H1 (cell line): ENCODE measurements around the gene C1orf56.

ENCODE experiments used
- EZH2 ChIP-seq: fragments of 200-600 bp; sonication (generic); IDR thresholded peaks from 2 replicates; pipeline ENCODE4 v1.7.1; 2012; ENCODE audit warnings: low read depth, mild to moderate bottlenecking, moderate library complexity, low read length, inconsistent platforms; ENCODE audit not compliant: severe bottlenecking
- NRF1 ChIP-seq: IDR thresholded peaks from 2 replicates; pipeline ENCODE4 v1.6.1; 2011; ENCODE audit warnings: mild to moderate bottlenecking, low read depth, low read length, improper control_type of control experiment
- PHF8 ChIP-seq: fragments of 200-600 bp; sonication (generic); conservative IDR thresholded peaks from 2 replicates; pipeline ENCODE4 v1.7.1; 2012; ENCODE audit warnings: low read depth, mild to moderate bottlenecking, inconsistent platforms, low read length, moderate library complexity
- RAD21 ChIP-seq, 2 experiments: IDR thresholded peaks in 1 of 2; conservative IDR thresholded peaks in 1 of 2; 2 replicates each; pipeline ENCODE4 v1.6.1; 2011; ENCODE audit warnings: low read depth in 2 of 2, low read length in 2 of 2, improper control_type of control experiment in 1 of 2, inconsistent platforms in 1 of 2, mild to moderate bottlenecking in 1 of 2, moderate library complexity in 1 of 2
- TBP ChIP-seq: IDR thresholded peaks from 2 replicates; pipeline ENCODE4 v1.6.1; 2011; ENCODE audit warnings: low read depth, low read length, improper control_type of control experiment
- TEAD4 ChIP-seq: IDR thresholded peaks from 2 replicates; pipeline ENCODE4 v1.6.1; 2012; ENCODE audit warnings: low read depth, low read length, inconsistent platforms, mixed read lengths
- TF ChIP-seq, protein P1 (sequence below), 3 experiments: IDR thresholded peaks; 1 replicate in 2 of 3; 2 replicates in 1 of 3; pipeline versions ENCODE4 v1.5.1 to v1.6.1; 2011; ENCODE audit warnings: low read length in 3 of 3, mild to moderate bottlenecking in 3 of 3, inconsistent platforms in 2 of 3, low read depth in 1 of 3, moderate library complexity in 1 of 3; ENCODE audit not compliant: insufficient read depth in 1 of 3; ENCODE audit errors: control extremely low read depth in 1 of 3
- TF ChIP-seq, protein P2 (sequence below): IDR thresholded peaks from 2 replicates; pipeline ENCODE4 v1.6.1; 2011; ENCODE audit warnings: low read length, improper control_type of control experiment

DNA sequence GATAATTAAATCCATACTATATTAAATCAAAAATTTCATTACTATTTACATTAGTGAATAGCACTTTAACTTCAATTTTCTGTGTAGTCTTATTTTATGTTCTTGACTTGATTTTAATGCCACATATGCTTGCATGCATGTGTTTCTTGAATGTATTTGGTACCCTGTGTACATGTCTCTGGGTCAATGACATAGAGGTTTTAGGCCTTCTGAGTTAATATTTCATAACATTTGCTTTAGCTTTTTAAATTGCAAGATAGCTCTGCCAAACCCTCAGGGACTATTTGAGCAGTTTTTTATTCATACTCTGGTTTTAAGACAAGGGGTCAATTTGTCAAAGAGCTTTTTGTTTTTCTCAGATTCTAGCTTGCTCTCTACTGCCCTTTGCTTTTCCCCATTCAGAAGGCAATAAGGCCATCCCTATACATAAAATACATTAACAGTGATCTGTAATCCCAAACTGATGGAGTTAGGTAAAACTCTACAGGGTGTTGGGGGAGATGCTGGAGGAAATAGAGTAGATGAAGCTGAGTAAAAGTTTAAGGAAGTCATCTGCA lies 17.6 kb downstream of the C1orf56 start:
- TF ChIP-seq, protein P1, sequence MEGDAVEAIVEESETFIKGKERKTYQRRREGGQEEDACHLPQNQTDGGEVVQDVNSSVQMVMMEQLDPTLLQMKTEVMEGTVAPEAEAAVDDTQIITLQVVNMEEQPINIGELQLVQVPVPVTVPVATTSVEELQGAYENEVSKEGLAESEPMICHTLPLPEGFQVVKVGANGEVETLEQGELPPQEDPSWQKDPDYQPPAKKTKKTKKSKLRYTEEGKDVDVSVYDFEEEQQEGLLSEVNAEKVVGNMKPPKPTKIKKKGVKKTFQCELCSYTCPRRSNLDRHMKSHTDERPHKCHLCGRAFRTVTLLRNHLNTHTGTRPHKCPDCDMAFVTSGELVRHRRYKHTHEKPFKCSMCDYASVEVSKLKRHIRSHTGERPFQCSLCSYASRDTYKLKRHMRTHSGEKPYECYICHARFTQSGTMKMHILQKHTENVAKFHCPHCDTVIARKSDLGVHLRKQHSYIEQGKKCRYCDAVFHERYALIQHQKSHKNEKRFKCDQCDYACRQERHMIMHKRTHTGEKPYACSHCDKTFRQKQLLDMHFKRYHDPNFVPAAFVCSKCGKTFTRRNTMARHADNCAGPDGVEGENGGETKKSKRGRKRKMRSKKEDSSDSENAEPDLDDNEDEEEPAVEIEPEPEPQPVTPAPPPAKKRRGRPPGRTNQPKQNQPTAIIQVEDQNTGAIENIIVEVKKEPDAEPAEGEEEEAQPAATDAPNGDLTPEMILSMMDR (IDR thresholded peaks at IDR 0.05; ENCODE audit: control extremely low read depth in 1 of 3, insufficient read depth in 1 of 3, low read depth in 1 of 3, low read length in 3 of 3) = no peak
- TF ChIP-seq EZH2 = no peak
- TF ChIP-seq TEAD4 = no peak
- no peak for TF ChIP-seq NRF1
- TF ChIP-seq, protein P2, sequence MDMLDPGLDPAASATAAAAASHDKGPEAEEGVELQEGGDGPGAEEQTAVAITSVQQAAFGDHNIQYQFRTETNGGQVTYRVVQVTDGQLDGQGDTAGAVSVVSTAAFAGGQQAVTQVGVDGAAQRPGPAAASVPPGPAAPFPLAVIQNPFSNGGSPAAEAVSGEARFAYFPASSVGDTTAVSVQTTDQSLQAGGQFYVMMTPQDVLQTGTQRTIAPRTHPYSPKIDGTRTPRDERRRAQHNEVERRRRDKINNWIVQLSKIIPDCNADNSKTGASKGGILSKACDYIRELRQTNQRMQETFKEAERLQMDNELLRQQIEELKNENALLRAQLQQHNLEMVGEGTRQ = no peak
- TF ChIP-seq TBP = no peak
- TF ChIP-seq RAD21 (IDR thresholded peaks at IDR 0.05 in 1 of 2, conservative IDR thresholded peaks at IDR 0.05 in 1 of 2; ENCODE audit: low read depth in 2 of 2, low read length in 2 of 2) = no peak
- no peak for TF ChIP-seq PHF8
